ENCODE data around the gene PTPRC.
A peak's percentile ranks its signal among the peaks of the same experiment; 100 is the strongest.

The PTPRC gene

DNA sequence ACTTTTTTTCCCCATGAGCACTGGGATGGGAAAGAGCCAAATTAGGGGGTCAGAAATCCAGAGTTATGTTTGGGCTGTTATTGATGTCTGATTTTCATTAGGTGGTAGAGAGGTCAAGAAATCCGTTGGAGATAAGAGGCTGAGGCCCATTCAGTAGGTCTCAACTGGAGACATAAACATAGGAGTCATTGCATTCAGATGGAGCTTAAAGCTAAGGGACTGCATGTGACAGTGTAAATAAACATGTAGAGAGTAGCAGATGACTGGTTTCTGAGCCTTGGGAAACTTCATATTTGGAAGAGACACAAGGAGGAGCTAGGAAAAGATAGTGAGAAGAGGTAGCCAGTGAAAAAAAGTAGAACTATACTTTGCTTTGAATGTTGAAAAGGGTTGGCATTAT, 11.7 kb downstream of the PTPRC start:
- no peak for DNase-seq
- Histone ChIP-seq H3K4me3 (ENCODE audit: low read depth, low read length) (no peak overlapping the region), H3K4me1 (peaks cover 4% of the 10 kb centered on the region; the same call in 1 of the 2 replicates)

DNA sequence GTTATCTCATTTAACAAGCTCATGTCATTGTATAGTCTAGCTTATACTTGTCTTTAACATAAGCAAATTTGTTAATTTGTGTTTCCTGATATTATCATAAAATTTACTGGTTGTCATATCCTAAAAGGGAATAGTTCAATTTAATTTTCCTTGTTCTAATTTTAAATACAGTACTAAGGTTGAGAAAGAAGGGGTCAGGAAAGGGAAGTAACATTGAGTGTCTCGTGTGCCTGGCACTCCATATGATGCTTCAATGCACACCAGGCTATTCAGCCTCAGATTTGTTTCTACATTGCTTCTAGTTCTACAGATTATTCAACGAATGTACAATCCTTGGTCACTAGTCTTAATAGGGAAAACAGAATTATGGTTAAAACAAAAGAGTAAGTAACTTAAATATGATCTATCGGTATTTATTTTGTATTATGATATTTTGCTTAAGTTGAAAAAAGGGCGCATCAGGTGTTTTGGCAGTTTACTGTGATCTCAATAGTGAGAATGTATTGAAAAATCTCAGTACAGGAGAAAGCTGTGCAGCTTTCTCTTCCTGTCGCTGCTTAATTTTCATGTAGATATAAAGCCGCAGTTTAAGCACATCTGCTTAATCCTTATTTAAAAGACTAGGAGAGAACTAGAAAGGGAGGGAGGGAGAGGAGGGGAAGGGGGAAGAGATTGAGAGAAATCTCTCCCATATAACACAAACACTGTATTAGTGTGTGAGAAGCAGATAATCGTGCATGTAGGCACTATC, 13.0 kb downstream of the PTPRC start:
- peaks cover 9% of the 10 kb centered on the region; the same call in 1 of the 2 replicates for H3K4me1 ChIP-seq
- H3K9me3 ChIP-seq: no peaks in the 10 kb centered on the region
- TF ChIP-seq, protein P1, sequence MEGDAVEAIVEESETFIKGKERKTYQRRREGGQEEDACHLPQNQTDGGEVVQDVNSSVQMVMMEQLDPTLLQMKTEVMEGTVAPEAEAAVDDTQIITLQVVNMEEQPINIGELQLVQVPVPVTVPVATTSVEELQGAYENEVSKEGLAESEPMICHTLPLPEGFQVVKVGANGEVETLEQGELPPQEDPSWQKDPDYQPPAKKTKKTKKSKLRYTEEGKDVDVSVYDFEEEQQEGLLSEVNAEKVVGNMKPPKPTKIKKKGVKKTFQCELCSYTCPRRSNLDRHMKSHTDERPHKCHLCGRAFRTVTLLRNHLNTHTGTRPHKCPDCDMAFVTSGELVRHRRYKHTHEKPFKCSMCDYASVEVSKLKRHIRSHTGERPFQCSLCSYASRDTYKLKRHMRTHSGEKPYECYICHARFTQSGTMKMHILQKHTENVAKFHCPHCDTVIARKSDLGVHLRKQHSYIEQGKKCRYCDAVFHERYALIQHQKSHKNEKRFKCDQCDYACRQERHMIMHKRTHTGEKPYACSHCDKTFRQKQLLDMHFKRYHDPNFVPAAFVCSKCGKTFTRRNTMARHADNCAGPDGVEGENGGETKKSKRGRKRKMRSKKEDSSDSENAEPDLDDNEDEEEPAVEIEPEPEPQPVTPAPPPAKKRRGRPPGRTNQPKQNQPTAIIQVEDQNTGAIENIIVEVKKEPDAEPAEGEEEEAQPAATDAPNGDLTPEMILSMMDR (IDR thresholded peaks at IDR 0.05; ENCODE audit: low read depth, low read length): no peak
- DNase-seq: no peak
- H3K36me3 ChIP-seq: no peaks in the 10 kb centered on the region
- H3K4me3 ChIP-seq (ENCODE audit: low read depth, low read length): no peak overlapping the region
- no peaks in the 10 kb centered on the region for H3K27me3 ChIP-seq

More for the DNA sequence above, 11.7 kb downstream of the PTPRC start:
- Histone ChIP-seq H3K9me3 (no peaks in the 10 kb centered on the region), H3K36me3 (no peaks in the 10 kb centered on the region), H3K27me3 (no peaks in the 10 kb centered on the region)
- TF ChIP-seq, protein P1 (IDR thresholded peaks at IDR 0.05; ENCODE audit: low read depth, low read length): no peak

DNA sequence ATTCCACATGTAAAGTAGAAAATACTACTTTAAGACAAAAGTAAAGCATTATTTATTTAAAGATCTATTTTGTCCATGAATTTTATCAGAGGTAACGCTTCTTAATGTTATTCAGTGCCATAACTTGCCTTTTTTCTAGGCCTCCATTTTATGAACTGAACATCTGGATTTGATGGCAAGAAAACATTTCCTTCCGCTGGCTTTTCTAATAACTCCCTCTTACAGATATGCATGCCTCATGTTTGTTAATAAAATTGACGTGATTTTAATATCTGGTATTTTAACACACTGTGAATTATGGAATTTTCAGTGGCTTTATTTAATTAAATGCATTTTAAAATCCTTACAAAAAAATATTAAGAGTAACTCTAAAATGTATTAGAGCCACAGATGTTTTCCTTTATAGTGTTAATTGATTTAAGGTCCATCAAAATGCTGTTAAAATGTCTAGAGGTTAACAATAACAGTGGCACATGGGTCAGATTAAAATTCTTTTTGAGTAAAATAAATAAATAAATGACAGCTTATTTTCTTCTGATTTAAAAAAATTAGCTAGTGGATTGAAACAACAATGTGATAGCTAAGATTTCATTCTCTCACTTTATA, 15.1 kb downstream of the PTPRC start:
- H3K9me3 ChIP-seq: no peaks in the 10 kb centered on the region
- H3K4me3 ChIP-seq (ENCODE audit: low read depth, low read length): no peak overlapping the region
- H3K36me3 ChIP-seq: no peaks in the 10 kb centered on the region
- TF ChIP-seq, protein P1 (IDR thresholded peaks at IDR 0.05; ENCODE audit: low read depth, low read length): no peak
- H3K4me1 ChIP-seq: peaks cover 18% of the 10 kb centered on the region
- no peak for DNase-seq
- H3K27me3 ChIP-seq: no peaks in the 10 kb centered on the region

DNA sequence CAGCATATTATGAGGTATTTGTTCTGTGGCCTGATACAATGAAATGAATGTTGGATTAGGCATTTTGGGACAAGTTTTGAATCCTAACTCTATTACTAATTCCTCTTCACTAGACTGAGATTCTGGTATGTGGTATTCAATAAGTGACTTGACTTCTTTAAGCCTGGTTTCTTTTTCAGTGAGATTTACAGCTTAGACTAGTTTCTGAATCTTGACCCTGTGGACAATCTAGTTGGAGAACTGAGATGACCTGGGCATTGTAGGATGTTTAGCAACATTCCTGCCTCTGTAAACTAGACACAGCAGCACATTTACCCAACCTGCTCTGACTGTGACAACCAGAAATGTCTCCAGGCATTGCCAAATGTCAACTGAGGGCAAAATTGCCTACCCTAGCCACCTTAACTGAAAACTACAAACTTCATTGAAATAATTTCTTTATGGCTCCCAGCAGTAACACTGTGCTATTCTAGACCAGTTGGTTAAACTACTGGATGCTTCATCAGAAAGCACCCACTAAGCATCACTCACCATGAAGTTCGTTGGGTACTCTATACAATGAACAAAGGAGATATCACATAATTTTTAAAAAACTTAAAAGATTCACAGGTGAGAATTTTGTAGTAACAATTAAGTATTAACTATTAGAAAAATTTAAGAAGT, 16.8 kb downstream of the PTPRC start:
- no peaks in the 10 kb centered on the region for H3K36me3 ChIP-seq
- no peak overlapping the region for H3K4me3 ChIP-seq (ENCODE audit: low read depth, low read length)
- H3K4me1 ChIP-seq: peaks cover 18% of the 10 kb centered on the region
- no peaks in the 10 kb centered on the region for H3K9me3 ChIP-seq
- no peak for DNase-seq
- TF ChIP-seq, protein P1 (IDR thresholded peaks at IDR 0.05; ENCODE audit: low read depth, low read length): no peak
- H3K27me3 ChIP-seq: no peaks in the 10 kb centered on the region

DNA sequence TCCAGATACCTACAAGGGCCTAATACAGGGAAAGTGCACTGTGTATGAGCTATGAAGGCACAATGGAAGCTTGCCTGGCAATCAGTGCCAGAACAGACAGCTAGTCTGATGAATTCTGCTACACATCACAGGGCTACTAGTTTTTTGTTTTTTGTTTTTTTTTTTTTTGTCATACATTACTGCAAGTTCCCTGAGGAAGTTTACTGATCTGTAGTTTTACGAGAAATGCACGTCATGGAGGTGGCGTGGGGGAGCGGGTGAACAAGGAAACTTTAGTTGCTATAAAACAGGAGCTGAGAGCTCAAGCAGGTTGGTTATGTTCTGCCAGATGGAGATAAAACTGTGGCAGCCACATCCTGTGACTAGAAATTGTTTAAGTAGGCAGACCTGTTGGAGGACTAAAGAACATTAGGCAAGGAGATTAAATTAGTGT, 17.7 kb downstream of the PTPRC start:
- no peaks in the 10 kb centered on the region for H3K27me3 ChIP-seq
- DNase-seq: peak; percentile 27
- no peak overlapping the region for H3K4me3 ChIP-seq (ENCODE audit: low read depth, low read length)
- H3K4me1 ChIP-seq: peaks cover 18% of the 10 kb centered on the region
- H3K9me3 ChIP-seq: no peaks in the 10 kb centered on the region
- TF ChIP-seq, protein P1 (IDR thresholded peaks at IDR 0.05; ENCODE audit: low read depth, low read length): no peak
- H3K36me3 ChIP-seq: no peaks in the 10 kb centered on the region
